Measurements from ENCODE around the gene AARS2. TPM values are rescaled to one million over a fixed set of nuclear protein-coding genes. Genes with fewer than 3 reads are reported as not detected.

AARS2 gene
- total and polyA plus RNA-seq, 10 of the 15 experiments (the other 5 are each of a cell fraction or from before 2014, with no cell fraction given), result 0.71 to 18.3 (median 12.7) TPM

DNA sequence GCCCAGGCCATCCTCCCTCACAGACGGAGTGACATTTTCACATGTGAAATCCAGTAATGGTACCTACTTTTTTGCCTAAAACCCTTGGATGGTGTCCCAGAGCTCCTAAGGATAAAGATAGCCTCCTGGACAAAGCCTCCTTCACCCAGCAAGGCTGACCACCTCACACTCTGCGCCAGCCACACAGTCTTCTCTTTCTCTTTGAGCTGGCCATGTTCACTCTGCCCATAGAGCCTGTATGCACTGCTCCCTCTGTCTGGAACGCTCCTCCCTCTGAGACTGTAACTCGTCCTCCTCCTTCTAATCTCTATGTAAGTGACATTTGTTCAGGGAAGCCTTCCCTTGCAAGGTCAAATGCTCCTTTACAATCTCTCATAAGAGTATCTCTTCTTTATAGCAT, 28.3 kb downstream of the AARS2 start:
- in situ Hi-C loops (cut with MboI), result no loop called here

More for the DNA sequence above, 28.3 kb downstream of the AARS2 start:
- H3K4me2 ChIP-seq (ENCODE audit: control insufficient read depth, insufficient read depth), result no peak overlapping the region
- SMC1A ChIA-PET (ENCODE audit: uncharacterized antibody, unreplicated experiment), result no interaction called here
- H3K9me3 ChIP-seq (replicated peaks; ENCODE audit: control insufficient read depth, insufficient read depth, low read length), result no peaks in the 10 kb centered on the region
- H3K9ac ChIP-seq (ENCODE audit: control insufficient read depth, insufficient read depth, low read length), result no peak overlapping the region
- DNase-seq (ENCODE audit: low read depth, low spot score) (no peak), ATAC-seq (no peak), FAIRE-seq (no peak)
- H3K4me3 ChIP-seq, result no peak overlapping the region
- BruUV-seq (replicated peaks), result no TSS peak
- intact Hi-C loops (cut with micrococcal nuclease; ENCODE audit: unreplicated experiment), result no loop called here
- H2AFZ ChIP-seq (ENCODE audit: control insufficient read depth, low read depth, low read length), result no peak overlapping the region
- RAD21 ChIA-PET (ENCODE audit: unreplicated experiment), result no interaction called here
- TF ChIP-seq BCL11A (IDR thresholded peaks at IDR 0.05; ENCODE audit: low read depth, low read length) (no peak), CHD2 (IDR thresholded peaks at IDR 0.05; ENCODE audit: borderline replicate concordance, low read depth, low read length) (no peak), HDGF (IDR thresholded peaks at IDR 0.05) (no peak), TAF1 (IDR thresholded peaks at IDR 0.05; ENCODE audit: borderline replicate concordance, low read depth, low read length) (no peak), KDM1A (IDR thresholded peaks at IDR 0.05; ENCODE audit: borderline replicate concordance) (no peak), NFYB (IDR thresholded peaks at IDR 0.05; ENCODE audit: insufficient read depth, low read depth, low read length) (no peak), GATAD2B (conservative IDR thresholded peaks at IDR 0.05; ENCODE audit: low read depth) (no peak), TCF7 (IDR thresholded peaks at IDR 0.05; ENCODE audit: borderline replicate concordance) (no peak), IKZF1 (conservative IDR thresholded peaks at IDR 0.05) (no peak)
- TF ChIP-seq, protein P1, sequence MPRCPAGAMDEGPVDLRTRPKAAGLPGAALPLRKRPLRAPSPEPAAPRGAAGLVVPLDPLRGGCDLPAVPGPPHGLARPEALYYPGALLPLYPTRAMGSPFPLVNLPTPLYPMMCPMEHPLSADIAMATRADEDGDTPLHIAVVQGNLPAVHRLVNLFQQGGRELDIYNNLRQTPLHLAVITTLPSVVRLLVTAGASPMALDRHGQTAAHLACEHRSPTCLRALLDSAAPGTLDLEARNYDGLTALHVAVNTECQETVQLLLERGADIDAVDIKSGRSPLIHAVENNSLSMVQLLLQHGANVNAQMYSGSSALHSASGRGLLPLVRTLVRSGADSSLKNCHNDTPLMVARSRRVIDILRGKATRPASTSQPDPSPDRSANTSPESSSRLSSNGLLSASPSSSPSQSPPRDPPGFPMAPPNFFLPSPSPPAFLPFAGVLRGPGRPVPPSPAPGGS (IDR thresholded peaks at IDR 0.05; ENCODE audit: borderline replicate concordance, insufficient read depth, low read depth, low read length, poor library complexity, severe bottlenecking), result no peak
- TF ChIP-seq, protein P2, sequence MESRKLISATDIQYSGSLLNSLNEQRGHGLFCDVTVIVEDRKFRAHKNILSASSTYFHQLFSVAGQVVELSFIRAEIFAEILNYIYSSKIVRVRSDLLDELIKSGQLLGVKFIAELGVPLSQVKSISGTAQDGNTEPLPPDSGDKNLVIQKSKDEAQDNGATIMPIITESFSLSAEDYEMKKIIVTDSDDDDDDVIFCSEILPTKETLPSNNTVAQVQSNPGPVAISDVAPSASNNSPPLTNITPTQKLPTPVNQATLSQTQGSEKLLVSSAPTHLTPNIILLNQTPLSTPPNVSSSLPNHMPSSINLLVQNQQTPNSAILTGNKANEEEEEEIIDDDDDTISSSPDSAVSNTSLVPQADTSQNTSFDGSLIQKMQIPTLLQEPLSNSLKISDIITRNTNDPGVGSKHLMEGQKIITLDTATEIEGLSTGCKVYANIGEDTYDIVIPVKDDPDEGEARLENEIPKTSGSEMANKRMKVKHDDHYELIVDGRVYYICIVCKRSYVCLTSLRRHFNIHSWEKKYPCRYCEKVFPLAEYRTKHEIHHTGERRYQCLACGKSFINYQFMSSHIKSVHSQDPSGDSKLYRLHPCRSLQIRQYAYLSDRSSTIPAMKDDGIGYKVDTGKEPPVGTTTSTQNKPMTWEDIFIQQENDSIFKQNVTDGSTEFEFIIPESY (IDR thresholded peaks at IDR 0.05), result no peak
- TF ChIP-seq, protein P3, sequence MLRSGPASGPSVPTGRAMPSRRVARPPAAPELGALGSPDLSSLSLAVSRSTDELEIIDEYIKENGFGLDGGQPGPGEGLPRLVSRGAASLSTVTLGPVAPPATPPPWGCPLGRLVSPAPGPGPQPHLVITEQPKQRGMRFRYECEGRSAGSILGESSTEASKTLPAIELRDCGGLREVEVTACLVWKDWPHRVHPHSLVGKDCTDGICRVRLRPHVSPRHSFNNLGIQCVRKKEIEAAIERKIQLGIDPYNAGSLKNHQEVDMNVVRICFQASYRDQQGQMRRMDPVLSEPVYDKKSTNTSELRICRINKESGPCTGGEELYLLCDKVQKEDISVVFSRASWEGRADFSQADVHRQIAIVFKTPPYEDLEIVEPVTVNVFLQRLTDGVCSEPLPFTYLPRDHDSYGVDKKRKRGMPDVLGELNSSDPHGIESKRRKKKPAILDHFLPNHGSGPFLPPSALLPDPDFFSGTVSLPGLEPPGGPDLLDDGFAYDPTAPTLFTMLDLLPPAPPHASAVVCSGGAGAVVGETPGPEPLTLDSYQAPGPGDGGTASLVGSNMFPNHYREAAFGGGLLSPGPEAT (IDR thresholded peaks at IDR 0.05; ENCODE audit: low read depth), result no peak
- TF ChIP-seq, protein P4, sequence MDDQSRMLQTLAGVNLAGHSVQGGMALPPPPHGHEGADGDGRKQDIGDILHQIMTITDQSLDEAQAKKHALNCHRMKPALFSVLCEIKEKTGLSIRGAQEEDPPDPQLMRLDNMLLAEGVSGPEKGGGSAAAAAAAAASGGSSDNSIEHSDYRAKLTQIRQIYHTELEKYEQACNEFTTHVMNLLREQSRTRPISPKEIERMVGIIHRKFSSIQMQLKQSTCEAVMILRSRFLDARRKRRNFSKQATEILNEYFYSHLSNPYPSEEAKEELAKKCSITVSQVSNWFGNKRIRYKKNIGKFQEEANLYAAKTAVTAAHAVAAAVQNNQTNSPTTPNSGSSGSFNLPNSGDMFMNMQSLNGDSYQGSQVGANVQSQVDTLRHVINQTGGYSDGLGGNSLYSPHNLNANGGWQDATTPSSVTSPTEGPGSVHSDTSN (IDR thresholded peaks at IDR 0.05; ENCODE audit: insufficient replicate concordance, low read depth, low read length), result no peak
- TF ChIP-seq, protein P5, sequence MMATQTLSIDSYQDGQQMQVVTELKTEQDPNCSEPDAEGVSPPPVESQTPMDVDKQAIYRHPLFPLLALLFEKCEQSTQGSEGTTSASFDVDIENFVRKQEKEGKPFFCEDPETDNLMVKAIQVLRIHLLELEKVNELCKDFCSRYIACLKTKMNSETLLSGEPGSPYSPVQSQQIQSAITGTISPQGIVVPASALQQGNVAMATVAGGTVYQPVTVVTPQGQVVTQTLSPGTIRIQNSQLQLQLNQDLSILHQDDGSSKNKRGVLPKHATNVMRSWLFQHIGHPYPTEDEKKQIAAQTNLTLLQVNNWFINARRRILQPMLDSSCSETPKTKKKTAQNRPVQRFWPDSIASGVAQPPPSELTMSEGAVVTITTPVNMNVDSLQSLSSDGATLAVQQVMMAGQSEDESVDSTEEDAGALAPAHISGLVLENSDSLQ (IDR thresholded peaks at IDR 0.05), result no peak
- H3K27me3 ChIP-seq (replicated peaks in 1 of 2; ENCODE audit: control insufficient read depth in 2 of 2, insufficient read depth in 2 of 2, low read length in 1 of 2), result peaks cover 0 to 1% of the 10 kb centered on the region in 2 experiments; a peak in 2 of 4 replicates
- H3K27ac ChIP-seq (ENCODE audit: control insufficient read depth, insufficient read depth), result no peak overlapping the region
- WGBS (ENCODE audit: insufficient coverage, insufficient replicate concordance, low lambda C conversion rate, missing lambda C conversion rate), result 7% methylated on average over 4 of the region's 4 CpGs
- CTCF ChIA-PET, result interaction anchor here (1.8 to 4.2 kb wide), 2 partner anchors 17 kb away, joined by 7 to 22 read pairs; no protein-coding TSS in a partner anchor
- no peaks in the 10 kb centered on the region for H3K4me1 ChIP-seq (ENCODE audit: control insufficient read depth, insufficient read depth, low read length)
- H3K79me2 ChIP-seq (ENCODE audit: control insufficient read depth, insufficient read depth, low read length), result no peaks in the 10 kb centered on the region
- no peaks in the 10 kb centered on the region for H4K20me1 ChIP-seq (ENCODE audit: control insufficient read depth, insufficient read depth)
- POLR2A ChIA-PET, result no interaction called here
- H3K36me3 ChIP-seq (ENCODE audit: control insufficient read depth in 2 of 2, insufficient read depth in 2 of 2, low read length in 1 of 2), result no peaks in the 10 kb centered on the region
